Fibroblast of lung (primary cell): ENCODE data around the gene MTSS2. TPM values are rescaled to one million over a fixed set of nuclear protein-coding genes. Genes with fewer than 3 reads are reported as not detected.
A peak's percentile ranks its signal among the peaks of the same experiment; 100 is the strongest.

ENCODE experiments used
- DNase-seq, 2 donors: peaks; one replicate each; pipeline versions ENCODE4 v3.0.0 to v3.0.0-alpha.2; 2010; ENCODE audit warnings: low read depth in 2 of 2
- H2AFZ ChIP-seq: 2 replicates; pipeline ENCODE4 v1.5.1; 2012; ENCODE audit warnings: low read length, control low read depth, inconsistent platforms
- H3K27ac ChIP-seq: 2 replicates; pipeline ENCODE4 v1.5.1; 2011; ENCODE audit warnings: low read length, control low read depth; ENCODE audit not compliant: insufficient read depth
- H3K27me3 ChIP-seq: 2 replicates; pipeline ENCODE4 v1.5.1; 2011; ENCODE audit warnings: mild to moderate bottlenecking, low read length; ENCODE audit not compliant: control insufficient read depth, insufficient read depth
- H3K36me3 ChIP-seq: 2 replicates; pipeline ENCODE4 v1.5.1; 2011; ENCODE audit warnings: low read length; ENCODE audit not compliant: control insufficient read depth, insufficient read depth
- H3K4me1 ChIP-seq: 2 replicates; pipeline ENCODE4 v1.5.1; 2011; ENCODE audit warnings: low read length; ENCODE audit not compliant: control insufficient read depth, insufficient read depth; ENCODE audit errors: extremely low read depth
- H3K4me2 ChIP-seq: 2 replicates; pipeline ENCODE4 v1.5.1; 2011; ENCODE audit warnings: low read length, control low read depth; ENCODE audit not compliant: insufficient read depth; ENCODE audit errors: extremely low read depth
- H3K4me3 ChIP-seq, 4 experiments: fragments of 200-600 bp in 1 of 4; sonication (generic) in 1 of 4; replicated peaks in 1 of 4; 2 replicates each; pipeline ENCODE4 v1.5.1; 2011 to 2016; ENCODE audit warnings: low read length in 4 of 4, low read depth in 3 of 4, mild to moderate bottlenecking in 3 of 4, control low read depth in 2 of 4, inconsistent platforms in 1 of 4, mixed read lengths in 1 of 4; ENCODE audit not compliant: insufficient read depth in 1 of 4; ENCODE audit errors: control extremely low read depth in 1 of 4
- H3K79me2 ChIP-seq: 2 replicates; pipeline ENCODE4 v1.5.1; 2012; ENCODE audit warnings: mild to moderate bottlenecking, low read length, inconsistent platforms; ENCODE audit not compliant: control insufficient read depth, insufficient read depth
- H3K9ac ChIP-seq: 2 replicates; pipeline ENCODE4 v1.5.1; 2011; ENCODE audit warnings: mild to moderate bottlenecking, low read length, control low read depth; ENCODE audit not compliant: insufficient read depth
- H3K9me3 ChIP-seq: 2 replicates; pipeline ENCODE4 v1.5.1; 2012; ENCODE audit warnings: low read depth, low read length; ENCODE audit not compliant: control insufficient read depth, insufficient read depth
- H4K20me1 ChIP-seq: 2 replicates; pipeline ENCODE4 v1.5.1; 2011; ENCODE audit warnings: low read length; ENCODE audit not compliant: control insufficient read depth, insufficient read depth; ENCODE audit errors: extremely low read depth
- CTCF ChIP-seq, 2 donors: IDR thresholded peaks in 1 of 2; conservative IDR thresholded peaks in 1 of 2; 1 replicate in 1 of 2; 2 replicates in 1 of 2; pipeline ENCODE4 v1.5.1; 2011 to 2012; ENCODE audit warnings: low read length in 2 of 2, control low read depth in 1 of 2, inconsistent platforms in 1 of 2, low read depth in 1 of 2, mild to moderate bottlenecking in 1 of 2
- EZH2 ChIP-seq: IDR thresholded peaks from 2 replicates; pipeline ENCODE4 v1.5.1; 2012; ENCODE audit warnings: low read length, control low read depth, mild to moderate bottlenecking; ENCODE audit errors: missing control alignments
- polyA plus RNA-seq, 2 donors: library from polyadenylated mRNA; depleted of rRNA in 1 of 2; stranded (reverse) in 1 of 2; unstranded in 1 of 2; fragments of >200 nt; gene quantifications; 2 replicates each; pipeline ENCODE4 v1.2.1, GENCODE V29; 2011 to 2012; ENCODE audit warnings: missing spikeins in 1 of 2
- total RNA-seq: library from RNA; depleted of rRNA; stranded (reverse); fragments of >200 nt; gene quantifications from 2 replicates; pipeline ENCODE4 v1.2.1, GENCODE V29; 2014

MTSS2 gene
- total and polyA plus RNA-seq, 2 donors (not counting 1 experiment from before 2014, with no cell fraction given), result 126 to 131 TPM

- DNase-seq, result peak; percentile 56
- H3K36me3 ChIP-seq, result peaks cover 46% of the 10 kb centered on the region
- H3K9ac ChIP-seq, result no peak overlapping the region
- no peaks in the 10 kb centered on the region for H3K27me3 ChIP-seq
- H3K4me3 ChIP-seq, result no peak overlapping the region
- H3K27ac ChIP-seq, result no peak overlapping the region
- peaks cover 5% of the 10 kb centered on the region for H3K79me2 ChIP-seq
- H3K4me1 ChIP-seq, result peaks cover 6% of the 10 kb centered on the region
- no peak overlapping the region for H3K4me2 ChIP-seq
- no peaks in the 10 kb centered on the region for H4K20me1 ChIP-seq
- no peaks in the 10 kb centered on the region for H3K9me3 ChIP-seq
- TF ChIP-seq EZH2, result no peak
- no peak for TF ChIP-seq CTCF (conservative IDR thresholded peaks at IDR 0.05 in 1 of 2, IDR thresholded peaks at IDR 0.05 in 1 of 2; ENCODE audit: low read depth in 1 of 2, low read length in 2 of 2)
- H2AFZ ChIP-seq, result no peak overlapping the region
Measured at GRCh38 chr16:70661918-70662641, 23.8 kb downstream of the MTSS2 start.

- Histone ChIP-seq H3K9ac (no peak overlapping the region), H3K79me2 (peaks cover 5% of the 10 kb centered on the region), H3K9me3 (no peaks in the 10 kb centered on the region), H3K27me3 (no peaks in the 10 kb centered on the region), H4K20me1 (no peaks in the 10 kb centered on the region), H3K4me1 (peaks cover 6% of the 10 kb centered on the region), H3K36me3 (peaks cover 43% of the 10 kb centered on the region), H3K27ac (no peak overlapping the region), H3K4me3 (no peak overlapping the region), H2AFZ (no peak overlapping the region), H3K4me2 (no peak overlapping the region)
- TF ChIP-seq EZH2, result no peak
- no peak for TF ChIP-seq CTCF (conservative IDR thresholded peaks at IDR 0.05 in 1 of 2, IDR thresholded peaks at IDR 0.05 in 1 of 2; ENCODE audit: low read depth in 1 of 2, low read length in 2 of 2)
- no peak for DNase-seq
Measured at GRCh38 chr16:70661534-70661917, 24.3 kb downstream of the MTSS2 start.

- no peak overlapping the region for H3K4me3 ChIP-seq
- peaks cover 36% of the 10 kb centered on the region for H3K36me3 ChIP-seq
- no peak for TF ChIP-seq EZH2
- no peak for TF ChIP-seq CTCF (conservative IDR thresholded peaks at IDR 0.05 in 1 of 2, IDR thresholded peaks at IDR 0.05 in 1 of 2; ENCODE audit: low read depth in 1 of 2, low read length in 2 of 2)
- no peaks in the 10 kb centered on the region for H3K27me3 ChIP-seq
- H3K4me2 ChIP-seq, result no peak overlapping the region
- no peak overlapping the region for H3K27ac ChIP-seq
- H3K4me1 ChIP-seq, result peaks cover 6% of the 10 kb centered on the region
- no peak overlapping the region for H2AFZ ChIP-seq
- no peaks in the 10 kb centered on the region for H4K20me1 ChIP-seq
- no peak overlapping the region for H3K9ac ChIP-seq
- peaks cover 5% of the 10 kb centered on the region for H3K79me2 ChIP-seq
- no peak for DNase-seq
- H3K9me3 ChIP-seq, result no peaks in the 10 kb centered on the region
Measured at GRCh38 chr16:70660672-70661350, 25.0 kb downstream of the MTSS2 start.
